CD4-positive, alpha-beta T cell treated with Interleukin-6 for 4 hours (primary cell): ENCODE results near the gene SHFL.

Experiments
- DNase-seq: peaks from one replicate; pipeline ENCODE4 v3.0.0-alpha.2; 2020; ENCODE audit warnings: mixed read lengths

SHFL gene

GRCh38 chr19:10135551-10136334, 49.6 kb downstream of the SHFL start:
- no peak for DNase-seq

GRCh38 chr19:10136936-10137335, 50.8 kb downstream of the SHFL start:
- no peak for DNase-seq

- no peak for DNase-seq
Measured at GRCh38 chr19:10137751-10138682, 51.9 kb downstream of the SHFL start.

GRCh38 chr19:10138879-10139795, 53.0 kb downstream of the SHFL start:
- no peak for DNase-seq

- DNase-seq: no peak
Measured at GRCh38 chr19:10139952-10140351, 53.8 kb downstream of the SHFL start.

GRCh38 chr19:10141479-10141878, 55.4 kb downstream of the SHFL start:
- DNase-seq: no peak

GRCh38 chr19:10141973-10142372, 55.9 kb downstream of the SHFL start:
- peak; percentile 13 for DNase-seq
